Neural crest cell (in vitro differentiated cells): ENCODE data around the gene IFNA2. TPM values are rescaled to one million over a fixed set of nuclear protein-coding genes. Genes with fewer than 3 reads are reported as not detected.

Experiments
- DNase-seq: peaks from one replicate; pipeline ENCODE4 v3.0.0; 2021; ENCODE audit warnings: low read depth, mixed read lengths, low spot score
- H3K27ac Mint-ChIP-seq: one replicate; pipeline ENCODE4 v1.8.0; 2021; ENCODE audit warnings: mild to moderate bottlenecking, mixed read lengths; ENCODE audit not compliant: unreplicated experiment
- H3K27me3 Mint-ChIP-seq: 2 replicates; pipeline ENCODE4 v1.8.0; 2021; ENCODE audit warnings: low read depth, mild to moderate bottlenecking, mixed read lengths
- H3K36me3 Mint-ChIP-seq: 2 replicates; pipeline ENCODE4 v1.8.0; 2021; ENCODE audit warnings: low read depth, mild to moderate bottlenecking, mixed read lengths
- H3K4me1 Mint-ChIP-seq: 2 replicates; pipeline ENCODE4 v1.8.0; 2021; ENCODE audit warnings: mixed read lengths
- H3K4me3 Mint-ChIP-seq: one replicate; pipeline ENCODE4 v1.8.0; 2021; ENCODE audit warnings: mild to moderate bottlenecking, mixed read lengths
- H3K9me3 Mint-ChIP-seq: 2 replicates; pipeline ENCODE4 v1.8.0; 2021; ENCODE audit warnings: mixed read lengths
- total RNA-seq: library from RNA; stranded (reverse); gene quantifications from 2 replicates; pipeline ENCODE4 v1.2.1, GENCODE V29; 2021
- TF ChIP-seq, protein P1 (sequence below): fragments of 200-600 bp; sonication (generic); conservative IDR thresholded peaks from 2 replicates; pipeline ENCODE4 v1.5.0; 2021; ENCODE audit warnings: antibody characterized with exemption, mild to moderate bottlenecking

Gene IFNA2
- total RNA-seq, 1 donor from 2014 or later = not detected

DNA sequence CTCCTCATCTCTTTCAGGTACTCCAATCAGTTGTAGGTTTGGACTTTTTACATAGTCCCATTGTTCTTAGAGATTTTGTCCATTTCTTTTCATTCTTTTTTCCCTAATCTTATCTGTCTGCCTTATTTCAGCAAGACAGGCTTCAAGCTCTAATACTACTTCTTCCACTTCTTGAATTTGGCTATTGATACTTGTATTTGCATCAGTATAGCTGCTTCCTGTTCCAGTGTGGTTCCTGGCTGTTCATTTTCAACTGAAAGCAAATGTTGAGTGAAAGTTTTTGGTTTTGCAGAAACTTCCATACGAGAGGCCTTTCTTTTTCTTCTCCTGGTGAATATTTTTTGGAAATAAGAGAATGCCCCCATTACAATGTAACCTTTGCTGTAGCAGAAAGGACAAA lies 43.0 kb upstream of the IFNA2 start:
- Mint-ChIP-seq H3K27ac (no peak overlapping the region), H3K4me1 (peaks cover 5% of the 10 kb centered on the region), H3K36me3 (no peaks in the 10 kb centered on the region), H3K9me3 (no peaks in the 10 kb centered on the region), H3K27me3 (no peaks in the 10 kb centered on the region), H3K4me3 (no peak overlapping the region)
- TF ChIP-seq, protein P1, sequence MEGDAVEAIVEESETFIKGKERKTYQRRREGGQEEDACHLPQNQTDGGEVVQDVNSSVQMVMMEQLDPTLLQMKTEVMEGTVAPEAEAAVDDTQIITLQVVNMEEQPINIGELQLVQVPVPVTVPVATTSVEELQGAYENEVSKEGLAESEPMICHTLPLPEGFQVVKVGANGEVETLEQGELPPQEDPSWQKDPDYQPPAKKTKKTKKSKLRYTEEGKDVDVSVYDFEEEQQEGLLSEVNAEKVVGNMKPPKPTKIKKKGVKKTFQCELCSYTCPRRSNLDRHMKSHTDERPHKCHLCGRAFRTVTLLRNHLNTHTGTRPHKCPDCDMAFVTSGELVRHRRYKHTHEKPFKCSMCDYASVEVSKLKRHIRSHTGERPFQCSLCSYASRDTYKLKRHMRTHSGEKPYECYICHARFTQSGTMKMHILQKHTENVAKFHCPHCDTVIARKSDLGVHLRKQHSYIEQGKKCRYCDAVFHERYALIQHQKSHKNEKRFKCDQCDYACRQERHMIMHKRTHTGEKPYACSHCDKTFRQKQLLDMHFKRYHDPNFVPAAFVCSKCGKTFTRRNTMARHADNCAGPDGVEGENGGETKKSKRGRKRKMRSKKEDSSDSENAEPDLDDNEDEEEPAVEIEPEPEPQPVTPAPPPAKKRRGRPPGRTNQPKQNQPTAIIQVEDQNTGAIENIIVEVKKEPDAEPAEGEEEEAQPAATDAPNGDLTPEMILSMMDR = no peak
- no peak for DNase-seq

DNA sequence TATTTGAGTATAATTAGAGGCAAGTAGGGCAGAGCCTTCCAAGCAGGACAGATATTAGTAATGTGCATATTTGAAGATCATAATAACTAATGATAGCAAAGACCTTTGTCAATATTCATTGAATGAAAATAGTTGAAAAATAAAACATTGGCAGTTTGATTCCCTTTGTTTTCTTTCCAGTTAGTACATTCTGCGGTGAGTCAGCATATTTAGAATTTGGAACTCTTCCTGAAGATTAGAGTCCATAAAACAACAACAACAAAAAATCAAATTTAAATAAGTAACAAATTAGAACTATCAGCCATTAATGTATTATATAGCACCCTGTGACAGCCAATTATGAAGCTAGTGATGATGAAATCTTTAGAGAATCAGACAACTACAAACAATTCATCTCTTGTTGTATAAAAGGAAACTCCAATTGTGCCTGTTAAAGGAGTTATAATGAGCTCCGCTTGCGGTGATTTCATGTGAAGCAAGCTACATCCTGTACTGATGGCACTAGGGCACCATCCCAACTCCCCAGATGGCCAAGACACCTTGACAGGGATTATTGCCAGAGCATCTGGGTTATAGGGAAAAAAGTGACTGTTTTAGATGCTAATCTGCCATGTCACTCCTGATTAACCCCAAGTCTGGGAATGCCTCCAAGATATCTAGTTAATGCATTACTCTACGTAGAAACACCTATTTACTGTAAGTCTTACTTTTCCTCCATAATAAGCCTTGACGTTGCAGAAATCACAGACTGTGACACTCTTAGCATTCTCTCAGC lies 30.5 kb upstream of the IFNA2 start:
- no peak for DNase-seq
- TF ChIP-seq, protein P1 = no peak
- Mint-ChIP-seq H3K36me3 (no peaks in the 10 kb centered on the region), H3K4me1 (peaks cover 4% of the 10 kb centered on the region), H3K27ac (no peak overlapping the region), H3K9me3 (peaks cover 2% of the 10 kb centered on the region), H3K27me3 (no peaks in the 10 kb centered on the region), H3K4me3 (no peak overlapping the region)

DNA sequence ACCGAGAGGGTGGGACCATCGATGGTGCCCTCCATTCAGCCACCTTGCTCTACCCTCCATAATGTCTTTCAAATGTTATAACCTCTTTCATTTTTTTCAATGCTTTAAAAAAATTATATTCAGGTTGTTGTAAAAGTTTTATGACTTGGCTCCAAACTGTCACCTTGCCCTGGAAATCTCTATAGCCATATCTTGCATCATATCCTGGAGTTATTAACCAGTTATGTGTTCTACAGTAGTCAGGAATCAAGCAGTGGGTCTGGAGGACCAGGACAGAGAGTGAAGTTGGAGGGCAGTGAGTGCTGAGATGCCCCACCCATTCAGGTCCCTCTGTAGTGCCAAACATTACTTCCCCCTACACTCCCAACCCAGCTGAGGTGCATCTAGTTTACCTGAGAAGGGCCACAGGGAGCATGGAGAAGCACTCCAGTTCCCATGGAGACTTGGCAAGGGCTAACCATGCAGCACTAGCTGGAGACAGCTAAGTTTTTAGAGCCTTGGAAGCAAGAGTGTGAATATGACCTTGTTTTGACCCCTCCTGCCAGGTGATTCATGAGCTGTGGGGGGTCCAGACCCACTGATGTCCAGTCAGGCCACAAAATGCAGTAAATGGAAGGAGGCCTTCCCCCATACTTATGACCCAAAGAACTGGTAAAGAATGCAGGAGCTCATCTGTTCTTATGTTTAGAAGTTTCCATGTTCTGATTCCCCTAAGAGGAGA lies 29.2 kb upstream of the IFNA2 start:
- Mint-ChIP-seq H3K9me3 (peaks cover 2% of the 10 kb centered on the region), H3K27ac (no peak overlapping the region), H3K36me3 (no peaks in the 10 kb centered on the region), H3K27me3 (no peaks in the 10 kb centered on the region), H3K4me1 (peaks cover 4% of the 10 kb centered on the region), H3K4me3 (no peak overlapping the region)
- TF ChIP-seq, protein P1 = no peak
- no peak for DNase-seq

DNA sequence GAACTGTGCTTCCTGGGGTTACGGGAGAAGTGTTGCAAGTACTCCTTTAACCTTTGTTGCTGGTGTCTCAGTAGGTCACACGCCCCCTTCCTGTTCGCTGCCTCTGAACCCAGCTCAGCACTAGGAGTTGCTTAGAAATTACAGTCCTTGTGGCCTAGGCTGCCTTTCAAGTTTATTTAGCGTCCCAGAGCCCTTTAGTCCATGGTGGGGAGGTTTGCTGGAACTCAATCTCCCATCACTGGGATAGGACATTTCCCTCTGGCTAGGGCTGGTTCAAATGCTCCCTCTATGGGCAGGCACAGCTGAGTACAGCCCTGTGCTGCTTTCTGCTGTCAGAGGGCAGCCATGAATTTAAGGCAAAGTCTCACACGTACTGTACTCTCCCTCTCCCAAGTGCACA lies 28.4 kb upstream of the IFNA2 start:
- Mint-ChIP-seq H3K4me1 (peaks cover 4% of the 10 kb centered on the region), H3K4me3 (no peak overlapping the region), H3K36me3 (no peaks in the 10 kb centered on the region), H3K27me3 (no peaks in the 10 kb centered on the region), H3K9me3 (peaks cover 2% of the 10 kb centered on the region), H3K27ac (no peak overlapping the region)
- no peak for DNase-seq
- TF ChIP-seq, protein P1 = peak; percentile 28

DNA sequence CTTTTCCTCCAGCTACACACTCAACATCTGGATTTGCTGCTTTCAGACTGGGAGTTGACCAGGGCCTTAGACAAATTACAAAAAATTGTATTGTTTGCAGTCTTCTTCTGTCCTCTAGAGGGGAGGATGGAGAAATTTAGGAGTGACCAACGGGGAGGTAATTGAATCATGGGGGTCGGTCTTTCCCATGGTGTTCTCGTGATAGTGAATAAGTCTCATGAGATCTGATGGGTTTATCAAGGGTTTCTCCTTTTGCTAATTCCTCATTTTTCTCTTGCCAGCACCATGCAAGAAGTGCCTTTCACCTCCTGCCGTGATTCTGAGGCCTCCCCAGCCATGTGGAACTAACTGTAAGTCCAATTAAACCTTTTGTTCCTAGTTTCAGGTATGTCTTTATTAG lies 28.0 kb upstream of the IFNA2 start:
- Mint-ChIP-seq H3K4me3 (no peak overlapping the region), H3K36me3 (no peaks in the 10 kb centered on the region), H3K27ac (no peak overlapping the region), H3K9me3 (peaks cover 2% of the 10 kb centered on the region), H3K4me1 (peaks cover 4% of the 10 kb centered on the region), H3K27me3 (no peaks in the 10 kb centered on the region)
- TF ChIP-seq, protein P1 = no peak
- DNase-seq = no peak
